ENCODE data around the gene GTF2A2.
"Not testable (repeated sequence)": the region's sequence is repeated elsewhere in the genome, so short reads cannot be mapped to it uniquely, and the experiment has no call there.

GTF2A2 gene

DNA sequence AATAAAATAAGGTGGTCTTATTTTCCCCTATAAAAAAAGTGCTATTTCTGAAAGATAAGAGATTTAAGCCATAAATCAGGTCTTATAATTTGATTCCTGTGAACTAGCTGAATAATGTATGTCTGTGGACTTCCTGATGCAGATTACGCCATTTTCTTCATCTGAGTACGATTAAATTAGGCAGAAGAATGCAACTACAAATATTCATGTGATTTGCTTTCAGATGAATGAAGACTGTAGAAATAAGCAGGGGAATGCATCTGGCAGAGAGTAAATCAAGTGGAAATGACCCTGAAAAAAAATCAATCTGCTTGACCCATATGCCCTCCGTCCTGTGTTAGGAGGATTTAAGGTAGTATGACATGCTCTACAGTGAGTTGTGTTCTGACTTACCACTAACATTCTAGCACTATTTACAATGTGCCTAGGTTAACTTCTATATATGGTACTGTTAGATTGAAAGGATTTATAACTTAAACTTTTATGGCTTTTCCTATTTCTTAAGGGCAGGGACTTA lies 17.1 kb upstream of the GTF2A2 start:
- DNase-seq (ENCODE audit: low read depth), result no peak

- DNase-seq (ENCODE audit: low read depth), result no peak
Observed at GRCh38 chr15:59668556-59668955, 11.2 kb upstream of the GTF2A2 start.

GRCh38 chr15:59662260-59662659 lies 4.9 kb upstream of the GTF2A2 start:
- DNase-seq (ENCODE audit: low read depth), result no peak

- no peak for DNase-seq (ENCODE audit: low read depth)
Observed at GRCh38 chr15:59659366-59659765, 2.1 kb upstream of the GTF2A2 start.

DNA sequence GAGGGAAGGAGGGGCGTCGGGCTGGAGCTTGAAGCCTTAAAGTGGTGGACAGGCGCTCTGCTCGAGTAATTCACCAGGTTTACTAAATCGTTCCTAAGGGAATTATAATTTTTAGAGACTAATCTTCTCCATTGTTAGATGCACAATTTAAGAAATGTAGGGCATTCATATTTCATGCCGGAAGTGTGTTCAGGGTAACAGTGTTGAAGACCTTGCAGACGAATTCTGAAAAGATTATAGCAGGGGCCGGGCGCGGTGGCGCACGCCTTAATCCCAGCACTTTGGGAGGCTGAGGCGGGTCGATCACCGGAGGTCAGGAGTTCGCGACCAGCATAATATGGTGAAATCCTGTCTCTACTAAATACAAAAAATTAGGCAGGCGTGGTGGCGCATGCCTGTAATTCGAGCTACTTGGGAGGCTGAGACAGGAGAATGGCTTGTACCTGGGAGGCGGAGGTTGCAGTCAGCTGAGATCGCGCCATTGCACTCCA lies 365 bp upstream of the GTF2A2 start:
- DNase-seq (ENCODE audit: low read depth), result no peak

DNA sequence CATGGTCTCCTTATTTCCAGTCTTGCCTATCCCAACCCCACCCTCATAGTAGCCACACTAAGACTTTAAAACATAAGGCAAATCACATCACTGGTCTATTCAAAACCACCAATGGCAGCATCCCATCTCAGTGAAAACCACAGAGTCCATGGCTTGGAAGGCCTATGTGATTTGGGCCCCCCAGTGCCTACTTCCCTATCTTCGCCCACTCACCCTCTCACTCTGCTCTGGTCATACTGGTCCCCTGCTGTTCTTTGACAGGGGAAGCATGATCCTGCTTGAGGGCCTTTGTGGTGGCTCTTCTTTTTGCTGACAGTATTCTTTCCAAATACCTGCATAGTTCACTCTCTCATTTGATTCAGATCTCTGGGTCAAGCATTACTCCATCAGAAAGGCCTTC lies 3.3 kb downstream of the GTF2A2 start:
- no peak for DNase-seq (ENCODE audit: low read depth)

GRCh38 chr15:59649603-59650002 lies 7.7 kb downstream of the GTF2A2 start:
- no peak for DNase-seq (ENCODE audit: low read depth)

DNA sequence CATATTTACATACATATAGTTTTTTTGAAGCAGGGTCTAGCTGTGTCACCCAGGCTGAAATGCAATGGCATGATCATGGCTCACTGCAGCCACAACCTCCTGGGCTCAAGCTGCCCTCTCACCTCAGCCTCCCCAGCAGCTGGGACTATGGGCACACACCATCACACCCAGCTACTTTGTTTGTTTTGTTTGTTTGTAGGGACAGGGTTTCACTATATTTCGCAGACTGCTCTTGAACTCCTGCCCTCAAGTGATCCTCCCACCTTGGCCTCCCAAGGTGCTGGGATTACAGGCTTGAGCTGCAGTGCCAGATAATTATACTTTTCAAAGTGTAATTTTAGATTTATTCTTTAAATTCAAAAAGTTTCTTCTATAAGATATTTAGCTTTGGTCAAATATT lies 10.2 kb downstream of the GTF2A2 start:
- no peak for DNase-seq (ENCODE audit: low read depth)

- DNase-seq (ENCODE audit: low read depth), result no peak
Observed at GRCh38 chr15:59646277-59646676, 11.0 kb downstream of the GTF2A2 start.

DNA sequence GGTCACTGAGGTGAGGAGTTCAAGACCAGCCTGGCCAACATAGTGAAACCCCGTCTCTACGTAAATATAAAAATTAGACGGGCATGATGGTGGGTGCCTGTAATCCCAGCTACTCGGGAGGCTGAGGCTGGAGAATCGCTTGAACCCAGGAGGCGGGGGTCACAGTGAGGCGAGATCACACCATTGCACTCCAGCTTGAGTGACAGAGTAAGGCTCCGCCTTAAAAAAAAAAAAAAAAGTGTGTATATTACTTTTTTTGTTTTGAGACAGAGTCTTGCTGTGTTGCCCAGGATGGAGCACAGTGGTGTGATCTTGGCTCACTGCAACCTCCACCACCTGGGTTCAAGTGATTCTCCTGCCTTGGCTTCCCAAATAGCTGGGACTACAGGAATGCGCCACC lies 11.5 kb downstream of the GTF2A2 start:
- not testable (repeated sequence) for DNase-seq (ENCODE audit: low read depth)

GRCh38 chr15:59644756-59645155 lies 12.6 kb downstream of the GTF2A2 start:
- no peak for DNase-seq (ENCODE audit: low read depth)

DNA sequence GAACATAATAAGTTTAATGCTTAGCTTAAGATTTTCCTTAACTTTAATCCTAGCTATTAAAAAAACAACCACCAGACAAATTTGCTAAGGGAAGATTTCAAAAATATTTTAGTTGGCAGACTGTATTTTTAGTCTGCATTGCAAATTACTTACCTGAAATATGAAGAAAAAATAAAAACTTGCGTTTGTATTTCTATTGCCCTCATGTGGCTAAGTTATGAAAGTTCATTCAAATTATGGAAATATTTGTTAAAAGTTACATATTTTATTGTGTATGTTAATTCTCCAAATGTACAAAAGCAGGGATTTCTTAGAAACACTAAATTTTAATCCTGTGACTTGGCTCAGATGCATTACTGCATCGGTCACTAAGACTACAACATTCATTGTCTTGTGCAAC lies 15.0 kb downstream of the GTF2A2 start:
- DNase-seq (ENCODE audit: low read depth), result no peak

DNA sequence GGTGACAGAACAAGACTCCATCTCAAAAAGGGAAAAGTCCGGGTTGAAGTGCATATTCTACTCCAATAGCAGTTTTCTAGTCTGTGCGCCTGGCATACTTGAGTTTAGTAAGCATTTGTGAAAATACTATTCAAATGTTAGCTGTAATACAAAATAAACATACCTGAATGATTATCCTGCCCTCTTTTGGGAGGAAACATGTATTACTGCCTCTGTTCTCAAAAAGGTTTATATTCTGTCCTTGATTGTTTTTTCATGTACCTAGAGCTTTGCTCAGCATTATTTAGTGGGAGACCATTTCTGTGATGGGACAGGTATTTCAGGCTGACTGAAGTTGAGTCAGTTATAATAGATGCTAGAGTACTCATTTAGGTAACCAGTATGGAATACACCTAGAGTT lies 19.8 kb downstream of the GTF2A2 start:
- not testable (repeated sequence) for DNase-seq (ENCODE audit: low read depth)

GRCh38 chr15:59636184-59636583 lies 21.1 kb downstream of the GTF2A2 start:
- no peak for DNase-seq (ENCODE audit: low read depth)

DNA sequence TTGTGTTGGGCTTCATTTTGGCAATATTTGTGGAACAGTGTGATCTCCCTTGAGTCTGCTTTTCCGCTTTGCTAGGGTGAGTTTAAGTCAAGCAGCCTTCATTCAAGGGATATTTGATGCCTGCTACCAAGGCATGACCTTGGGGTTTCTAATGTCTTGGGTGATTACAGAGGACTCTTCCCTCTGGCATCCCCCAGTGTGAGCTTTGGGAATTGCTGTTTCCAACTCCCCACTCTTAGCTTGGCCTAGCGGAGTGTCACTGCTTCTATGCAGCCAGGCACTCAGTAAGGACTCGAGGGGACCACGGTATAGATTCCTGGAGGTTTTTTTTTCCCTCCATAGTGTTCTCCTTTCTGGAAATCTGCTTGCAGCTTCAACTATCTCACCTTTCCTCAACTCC lies 24.6 kb downstream of the GTF2A2 start:
- DNase-seq (ENCODE audit: low read depth), result no peak

DNA sequence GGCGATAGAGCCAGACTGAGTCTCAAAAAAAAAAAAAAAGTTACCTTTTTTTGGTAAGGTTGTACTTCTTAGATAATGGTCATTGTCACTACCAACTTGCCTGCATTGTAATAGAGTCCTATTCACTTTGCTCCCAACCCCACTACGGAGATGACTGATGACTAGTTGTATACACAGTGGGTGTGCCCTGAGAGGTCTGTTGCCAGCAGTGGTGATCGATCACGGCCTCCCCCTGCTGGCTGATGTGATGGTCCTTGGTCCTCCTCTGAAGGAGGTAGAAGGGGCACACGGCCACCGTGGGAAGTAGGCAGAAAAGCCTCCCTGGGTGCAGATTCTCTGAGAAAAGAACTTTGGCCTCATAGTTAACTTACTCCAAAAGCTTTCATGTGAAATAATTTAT lies 35.0 kb downstream of the GTF2A2 start:
- no peak for DNase-seq (ENCODE audit: low read depth)

GRCh38 chr15:59618406-59618805 lies 38.9 kb downstream of the GTF2A2 start:
- DNase-seq (ENCODE audit: low read depth), result no peak

GRCh38 chr15:59616379-59616778 lies 40.9 kb downstream of the GTF2A2 start:
- DNase-seq (ENCODE audit: low read depth), result no peak

DNA sequence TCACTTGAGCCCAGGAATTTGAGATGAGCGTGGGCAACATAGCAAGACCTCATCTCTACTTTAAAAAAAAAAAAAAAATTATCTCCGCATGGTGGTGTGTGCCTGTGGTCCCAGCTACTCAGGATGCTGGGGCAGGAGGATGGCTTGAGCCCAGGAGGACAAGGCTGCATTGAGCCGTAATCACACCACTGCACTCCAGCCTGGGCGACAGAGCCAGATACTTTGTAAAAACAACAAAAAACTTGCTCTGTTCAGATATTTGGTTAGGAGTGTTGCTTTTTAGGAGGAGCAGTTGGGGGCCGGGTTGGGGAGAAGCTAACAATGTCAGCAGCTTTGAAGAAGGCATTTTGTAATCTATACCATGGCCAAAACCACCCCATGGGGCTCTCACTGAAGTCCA lies 41.7 kb downstream of the GTF2A2 start:
- no peak for DNase-seq (ENCODE audit: low read depth)

GRCh38 chr15:59614153-59614552 lies 43.2 kb downstream of the GTF2A2 start:
- DNase-seq (ENCODE audit: low read depth), result no peak

DNA sequence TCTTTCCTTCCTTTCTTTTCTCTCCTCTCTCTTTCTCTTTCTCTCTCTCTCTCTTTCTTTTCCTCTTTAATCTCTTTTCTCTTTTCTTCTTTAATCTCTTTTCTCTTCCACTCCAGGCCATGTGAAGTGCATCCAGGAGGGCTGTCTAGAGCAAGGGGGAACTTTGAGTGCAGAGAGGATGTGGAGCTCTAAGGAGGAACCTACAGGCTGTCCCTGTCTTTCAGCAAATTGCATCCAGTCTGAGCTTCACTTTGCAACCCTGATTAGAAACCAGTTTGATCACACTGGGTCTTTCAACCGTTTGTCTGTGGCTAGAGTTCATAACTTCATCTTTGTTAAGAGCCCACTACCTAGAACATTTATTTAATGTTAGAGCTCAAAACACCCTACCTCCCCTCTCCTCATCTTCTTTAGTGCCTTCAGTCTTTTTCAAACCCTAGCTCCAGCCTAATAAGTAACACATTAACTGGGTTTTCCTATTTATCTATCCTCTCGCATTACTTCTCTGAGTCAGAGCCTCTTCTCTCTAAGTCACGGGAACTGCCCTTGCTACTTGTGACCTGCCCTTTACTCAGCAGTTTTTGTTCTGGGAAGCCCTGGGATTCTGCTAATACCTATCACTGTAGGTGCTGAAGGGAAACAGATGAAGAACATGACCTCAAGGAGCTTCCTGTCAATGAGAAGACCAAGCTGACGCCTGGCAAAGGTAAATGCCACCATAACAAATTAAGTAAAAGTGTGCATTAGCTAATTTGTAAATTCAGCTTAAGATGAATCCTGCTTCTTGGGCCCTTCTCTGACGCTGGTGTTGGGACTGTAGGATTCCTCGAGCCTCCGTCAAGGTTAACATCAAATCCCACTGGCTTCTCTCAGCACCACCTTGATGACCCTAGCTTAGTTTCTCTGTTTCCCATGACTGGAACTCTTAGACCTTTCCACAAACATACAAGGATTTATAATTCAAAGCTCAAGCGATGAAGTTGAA lies 45.7 kb downstream of the GTF2A2 start, which contains the start of gene GCNT3:
Gene GCNT3 (plus strand): TSS at position 508 of the 985 bp plus-strand sequence. CDS start 6,456 bp downstream, outside the sequence.
- no peak for DNase-seq (ENCODE audit: low read depth)

DNA sequence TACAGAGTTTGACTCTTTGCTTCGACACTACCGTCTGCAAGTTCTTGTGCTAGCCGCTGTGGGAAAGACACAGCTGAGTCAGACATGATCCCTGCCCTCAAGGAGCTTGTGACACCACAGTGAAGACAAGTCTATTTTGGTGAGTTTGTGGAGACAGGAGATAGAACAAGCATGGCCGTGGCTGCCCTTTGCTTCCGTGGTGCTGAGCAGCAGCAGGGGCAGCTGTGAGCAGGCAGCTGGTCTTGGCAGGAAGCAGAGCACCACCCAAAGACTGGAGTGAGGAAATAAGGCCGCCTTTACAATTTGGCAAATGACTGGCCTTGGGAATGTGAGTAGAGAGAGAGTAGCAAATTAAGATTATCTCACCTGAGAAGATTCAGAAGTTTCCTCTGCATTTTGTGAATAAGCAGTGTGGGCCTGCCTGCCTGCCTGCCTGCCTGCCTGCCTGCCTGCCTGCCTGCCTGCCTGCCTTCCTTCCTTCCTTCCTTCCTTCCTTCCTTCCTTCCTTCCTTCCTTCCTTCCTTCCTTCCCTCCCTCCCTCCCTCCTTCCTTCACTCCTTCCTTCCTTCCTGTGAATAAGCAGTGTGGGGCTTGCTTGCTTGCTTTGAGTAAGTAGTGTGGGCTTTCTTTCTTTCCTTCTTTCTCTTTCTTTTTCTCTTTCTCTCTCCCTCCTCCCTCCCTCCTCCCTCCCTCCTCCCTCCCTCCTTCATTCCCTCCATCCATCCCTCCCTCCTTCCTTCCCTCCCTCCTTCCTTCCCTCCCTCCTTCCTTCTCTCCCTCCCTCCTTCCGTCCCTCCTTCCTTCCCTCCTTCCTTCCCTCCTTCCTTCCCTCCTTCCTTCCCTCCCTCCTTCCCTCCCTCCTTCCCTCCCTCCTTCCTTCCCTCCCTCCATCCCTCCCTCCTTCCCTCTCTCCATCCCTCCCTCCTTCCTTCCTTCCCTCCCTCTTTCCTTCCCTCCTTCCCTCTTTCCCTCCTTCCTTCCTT lies 47.3 kb downstream of the GTF2A2 start:
- no peak for DNase-seq (ENCODE audit: low read depth)
